A549 (cell line): ENCODE results near the gene ANKFY1. TPM values are rescaled to one million over a fixed set of nuclear protein-coding genes. Genes with fewer than 3 reads are reported as not detected.

ENCODE experiments used
- ATAC-seq, 2 experiments: fragments of 200-7000 bp in 1 of 2; fragments of >200 bp in 1 of 2; cut with Nextera tagmentation in 1 of 2; cut with Tn5 transposase in 1 of 2; 3 replicates each; pipeline versions ENCODE4 v1.8.0 to v1.9.1; 2018 to 2020; ENCODE audit warnings: mild to moderate bottlenecking in 1 of 2, moderate library complexity in 1 of 2
- CTCF ChIA-PET: fragments of 300-600 bp; sonication (Branson Sonifier 250); formaldehyde crosslinking; extraction: SDS; loops from one replicate; lab custom pipeline; 2021; ENCODE audit warnings: antibody characterized with exemption, inconsistent platforms; lab: Yijun Ruan, JAX
- POLR2A ChIA-PET: fragments of 350-600 bp; formaldehyde crosslinking; extraction: SDS; loops from one replicate; lab custom pipeline; 2021; ENCODE audit warnings: antibody characterized with exemption, inconsistent platforms; lab: Yijun Ruan, JAX
- DNase-seq, 2 experiments: peaks; one replicate each; pipeline versions ENCODE4 v3.0.0 to v3.0.0-alpha.2; 2011 to 2016; ENCODE audit warnings: low read depth in 1 of 2, low spot score in 1 of 2
- FAIRE-seq: peaks from 2 replicates; lab custom pipeline; 2011; peaks lifted over from hg19 to GRCh38; lab: Jason Lieb, UNC
- H3K27ac ChIP-seq, 2 experiments: fragments of >200 bp; sonication (Bioruptor Twin); formaldehyde crosslinking; 3 replicates each; pipeline ENCODE4 v1.5.1; 2016 to 2017
- H3K4me1 ChIP-seq: fragments of >200 bp; sonication (Bioruptor Twin); formaldehyde crosslinking; 3 replicates; pipeline ENCODE4 v1.6.1; 2016
- H3K4me2 ChIP-seq: fragments of >200 bp; sonication (Bioruptor Twin); formaldehyde crosslinking; 3 replicates; pipeline ENCODE4 v1.6.1; 2016
- H3K4me3 ChIP-seq: fragments of >200 bp; sonication (Bioruptor Twin); formaldehyde crosslinking; 3 replicates; pipeline ENCODE4 v1.5.1; 2016
- H3K9me3 ChIP-seq: fragments of >200 bp; sonication (Bioruptor Twin); formaldehyde crosslinking; 3 replicates; pipeline ENCODE4 v1.6.1; 2016
- CBX2 ChIP-seq: fragments of 200-600 bp; sonication (generic); IDR thresholded peaks from 2 replicates; pipeline ENCODE4 v1.6.1; 2016; ENCODE audit warnings: low read depth, mild to moderate bottlenecking, borderline replicate concordance
- CBX8 ChIP-seq: fragments of 200-600 bp; sonication (generic); IDR thresholded peaks from 2 replicates; pipeline ENCODE4 v1.6.1; 2016
- CEBPB ChIP-seq, 2 experiments: fragments of >200 bp in 1 of 2; sonication (Bioruptor Twin) in 1 of 2; formaldehyde crosslinking in 1 of 2; IDR thresholded peaks; 2 replicates each; pipeline ENCODE4 v1.6.1; 2012 to 2016
- CHD2 ChIP-seq: fragments of 150-350 bp; IDR thresholded peaks from 2 replicates; pipeline ENCODE4 v1.6.1; 2014; ENCODE audit warnings: low read length; ENCODE audit not compliant: partially characterized antibody
- CHD4 ChIP-seq: fragments of 200-600 bp; sonication (generic); IDR thresholded peaks from 2 replicates; pipeline ENCODE4 v1.6.1; 2016; ENCODE audit warnings: antibody characterized with exemption, mild to moderate bottlenecking, borderline replicate concordance
- FOSB ChIP-seq: fragments of 250-450 bp; sonication (Bioruptor Pico); IDR thresholded peaks from 2 replicates; pipeline ENCODE4 v1.5.0; 2020; ENCODE audit warnings: mild to moderate bottlenecking, moderate library complexity
- FOSL2 ChIP-seq, 2 experiments: fragments of 450-650 bp in 1 of 2; fragments of >200 bp in 1 of 2; sonication (Bioruptor Twin) in 1 of 2; formaldehyde crosslinking; IDR thresholded peaks; 2 replicates each; pipeline versions ENCODE4 v1.5.0 to v1.6.1; 2016 to 2020; ENCODE audit warnings: mild to moderate bottlenecking in 1 of 2, moderate library complexity in 1 of 2
- FOXS1 ChIP-seq: fragments of 250-450 bp; sonication (Bioruptor Pico); IDR thresholded peaks from 2 replicates; pipeline ENCODE4 v1.5.0; 2020; ENCODE audit warnings: mild to moderate bottlenecking, moderate library complexity
- GATA3 ChIP-seq: IDR thresholded peaks from 2 replicates; pipeline ENCODE4 v1.6.1; 2012; ENCODE audit warnings: borderline replicate concordance
- HDAC2 ChIP-seq: fragments of 200-600 bp; sonication (generic); IDR thresholded peaks from 2 replicates; pipeline ENCODE4 v1.6.1; 2016
- HEYL ChIP-seq: fragments of 250-450 bp; sonication (Bioruptor Pico); IDR thresholded peaks from 2 replicates; pipeline ENCODE4 v1.8.0; 2021; ENCODE audit warnings: mild to moderate bottlenecking, moderate library complexity
- HOXB13 ChIP-seq: fragments of 250-450 bp; sonication (Bioruptor Pico); IDR thresholded peaks from 2 replicates; pipeline ENCODE4 v1.5.0; 2020; ENCODE audit warnings: low read depth, mild to moderate bottlenecking, moderate library complexity
- JUN ChIP-seq, 2 experiments: fragments of >200 bp; sonication (Bioruptor Twin); formaldehyde crosslinking; IDR thresholded peaks; 2 replicates in 1 of 2; 3 replicates in 1 of 2; pipeline ENCODE4 v1.6.1; 2016 to 2017
- JUNB ChIP-seq: fragments of >200 bp; sonication (Bioruptor Twin); formaldehyde crosslinking; IDR thresholded peaks from 2 replicates; pipeline ENCODE4 v1.6.1; 2016
- MYC ChIP-seq: IDR thresholded peaks from 2 replicates; pipeline ENCODE4 v1.6.1; 2012; ENCODE audit warnings: mild to moderate bottlenecking, inconsistent platforms, low read length, improper control_type of control experiment, borderline replicate concordance
- POLR2A ChIP-seq: IDR thresholded peaks from 2 replicates; pipeline ENCODE4 v1.6.1; 2012; ENCODE audit warnings: mild to moderate bottlenecking, low read length
- RCOR1 ChIP-seq: fragments of 150-350 bp; IDR thresholded peaks from 2 replicates; pipeline ENCODE4 v1.6.1; 2014; ENCODE audit warnings: antibody characterized with exemption, low read length, low read depth
- SREBF2 ChIP-seq: fragments of 450-650 bp; IDR thresholded peaks from 2 replicates; pipeline ENCODE4 v1.6.1; 2014; ENCODE audit warnings: mild to moderate bottlenecking, moderate library complexity
- TFCP2L1 ChIP-seq: fragments of 250-450 bp; sonication (Bioruptor Pico); IDR thresholded peaks from 2 replicates; pipeline ENCODE4 v1.5.0; 2021; ENCODE audit warnings: mild to moderate bottlenecking
- TP53 ChIP-seq: fragments of 250-450 bp; sonication (Bioruptor Pico); IDR thresholded peaks from 2 replicates; pipeline ENCODE4 v1.5.0; 2021; ENCODE audit warnings: mild to moderate bottlenecking, moderate library complexity
- ZFP36 ChIP-seq: fragments of 450-650 bp; IDR thresholded peaks from 2 replicates; pipeline ENCODE4 v1.6.1; 2014; ENCODE audit warnings: borderline replicate concordance; ENCODE audit not compliant: partially characterized antibody
- WGBS: methylation state at CpG from one replicate; pipeline ENCODE4 v1.1.6; 2017; ENCODE audit errors: missing lambda C conversion rate; 5-methylcytosine and 5-hydroxymethylcytosine counted together
- polyA plus RNA-seq, 4 experiments: library from polyadenylated mRNA; depleted of rRNA in 3 of 4; stranded (reverse); fragments of >200 nt; fragmentation: RNase III in 1 of 4; extraction: RNeasy Plus Mini Kit Qiagen cat#74134 plus additional on column Dnase treatment in 1 of 4; gene quantifications; 2 replicates in 3 of 4; 3 replicates in 1 of 4; pipeline ENCODE4 v1.2.3, GENCODE V29; 2011 to 2017
- TF ChIP-seq, protein P1 (sequence below): fragments of 250-450 bp; sonication (Bioruptor Pico); IDR thresholded peaks from 2 replicates; pipeline ENCODE4 v1.5.0; 2021; ENCODE audit warnings: mild to moderate bottlenecking, moderate library complexity, borderline replicate concordance
- TF ChIP-seq, protein P2 (sequence below): IDR thresholded peaks from 2 replicates; pipeline ENCODE4 v1.6.1; 2012
- TF ChIP-seq, protein P3 (sequence below): fragments of 250-450 bp; sonication (Bioruptor Pico); IDR thresholded peaks from 2 replicates; pipeline ENCODE4 v1.5.0; 2020; ENCODE audit warnings: low read depth, mild to moderate bottlenecking, moderate library complexity
- TF ChIP-seq, protein P4 (sequence below): IDR thresholded peaks from 2 replicates; pipeline ENCODE4 v1.6.1; 2012; ENCODE audit warnings: low read depth, borderline replicate concordance
- TF ChIP-seq, protein P5 (sequence below): fragments of >200 bp; sonication (Bioruptor Twin); formaldehyde crosslinking; IDR thresholded peaks from 3 replicates; pipeline ENCODE4 v1.5.1; 2016
- TF ChIP-seq, protein P6 (sequence below): IDR thresholded peaks from 2 replicates; pipeline ENCODE4 v1.6.1; 2012

Gene ANKFY1
- polyA plus RNA-seq, 2 of the 4 experiments (the other 2 are of a cell fraction): 28.5 to 51.7 TPM

DNA sequence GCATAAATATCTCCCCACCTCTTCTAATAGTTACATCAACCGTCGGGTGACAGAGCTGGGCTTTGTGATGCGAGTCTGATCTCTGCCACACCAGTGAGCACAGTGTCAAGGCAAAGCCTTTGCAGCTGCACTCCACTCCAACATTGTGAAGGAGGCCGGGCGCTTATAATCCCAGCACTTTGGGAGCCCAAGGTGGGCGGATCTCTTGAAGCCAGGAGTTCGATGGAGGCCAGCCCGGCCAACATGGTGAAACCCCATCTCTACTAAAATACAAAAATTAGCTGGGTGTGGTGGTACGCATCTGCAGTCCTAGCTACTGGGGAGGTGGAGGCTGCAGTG lies 101.8 kb downstream of the ANKFY1 start:
- Histone ChIP-seq H3K4me2 (peak overlapping the region; percentile 71), H3K9me3 (no peaks in the 10 kb centered on the region), H3K4me3 (no peak overlapping the region), H3K27ac (peak overlapping the region; percentile 90), H3K4me1 (peaks cover 39% of the 10 kb centered on the region)
- TF ChIP-seq MYC (no peak), RCOR1 (no peak), CBX2 (no peak), TP53 (no peak), CBX8 (no peak), CHD2 (no peak), TFCP2L1 (CRISPR knock-in tag) (no peak), ZFP36 (no peak), FOSB (CRISPR knock-in tag) (no peak)
- TF ChIP-seq, protein P1, sequence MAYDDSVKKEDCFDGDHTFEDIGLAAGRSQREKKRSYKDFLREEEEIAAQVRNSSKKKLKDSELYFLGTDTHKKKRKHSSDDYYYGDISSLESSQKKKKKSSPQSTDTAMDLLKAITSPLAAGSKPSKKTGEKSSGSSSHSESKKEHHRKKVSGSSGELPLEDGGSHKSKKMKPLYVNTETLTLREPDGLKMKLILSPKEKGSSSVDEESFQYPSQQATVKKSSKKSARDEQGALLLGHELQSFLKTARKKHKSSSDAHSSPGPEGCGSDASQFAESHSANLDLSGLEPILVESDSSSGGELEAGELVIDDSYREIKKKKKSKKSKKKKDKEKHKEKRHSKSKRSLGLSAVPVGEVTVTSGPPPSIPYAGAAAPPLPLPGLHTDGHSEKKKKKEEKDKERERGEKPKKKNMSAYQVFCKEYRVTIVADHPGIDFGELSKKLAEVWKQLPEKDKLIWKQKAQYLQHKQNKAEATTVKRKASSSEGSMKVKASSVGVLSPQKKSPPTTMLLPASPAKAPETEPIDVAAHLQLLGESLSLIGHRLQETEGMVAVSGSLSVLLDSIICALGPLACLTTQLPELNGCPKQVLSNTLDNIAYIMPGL (CRISPR knock-in tag): no peak
- POLR2A ChIA-PET: interaction anchor here (4.7 kb wide), 1 partner anchor 18 kb away, joined by 54 read pairs; the partner anchor contains the start of genes CYB5D2 and ZZEF1
- WGBS: 94% methylated on average over 9 of the region's 9 CpGs
- peak in 1 of 2 experiments; percentile 14; a peak in 3 of 6 replicates for ATAC-seq
- DNase-seq: no peak
- no peak for FAIRE-seq
- CTCF ChIA-PET: interaction anchor here (0.8 to 7.3 kb wide), 8 partner anchors 9 to 54 kb away, joined by 3 to 45 read pairs (median 10); partner anchors contain the start of genes CYB5D2 and ZZEF1

DNA sequence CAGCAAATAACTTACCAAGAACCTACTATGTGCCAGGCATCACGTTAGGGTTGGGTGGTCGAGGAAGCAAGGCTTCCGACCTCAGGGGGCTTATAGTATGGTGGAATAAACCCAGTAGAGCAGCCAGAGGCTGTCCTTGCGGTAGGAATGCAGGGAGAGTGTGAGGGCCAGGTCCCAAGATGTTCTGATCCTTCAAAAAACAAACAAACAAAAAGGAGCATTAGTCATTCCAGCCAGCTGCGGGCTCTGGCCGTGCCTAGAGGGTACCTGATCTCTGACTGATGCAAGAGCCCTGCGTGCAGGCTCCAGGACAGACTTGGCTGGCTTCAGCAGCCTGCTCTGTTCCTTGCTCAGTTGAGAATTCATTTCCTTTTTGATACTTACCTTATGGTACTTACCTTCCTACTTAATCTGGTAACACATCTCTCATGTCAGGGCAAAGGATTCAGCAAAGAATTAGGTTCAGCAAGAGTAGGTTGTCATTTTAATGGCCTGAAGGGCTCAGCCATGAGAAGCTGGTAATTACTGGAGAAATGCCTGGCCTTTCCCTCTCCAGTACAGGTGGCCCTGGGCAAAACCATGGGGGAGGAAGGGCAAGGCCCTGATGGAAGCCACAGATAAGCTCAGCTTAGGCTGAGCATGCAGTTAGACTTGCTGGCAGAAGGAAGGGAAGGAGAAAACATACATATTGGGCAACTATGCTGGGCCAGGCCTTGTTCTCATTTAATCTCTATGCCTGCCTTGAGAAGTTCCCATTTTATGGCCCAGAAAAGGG lies 102.4 kb downstream of the ANKFY1 start:
- DNase-seq (peak; percentile 90 to 98), FAIRE-seq (peak; percentile 79), ATAC-seq (peak; percentile 89 to 94)
- ChIA-PET CTCF (interaction anchor here (0.8 to 7.3 kb wide), 13 partner anchors 9 to 248 kb away, joined by 3 to 45 read pairs (median 4); partner anchors contain the start of genes CYB5D2 and ZZEF1), POLR2A (interaction anchor here (1.0 to 4.7 kb wide), 2 partner anchors 18 to 23 kb away, joined by 3 to 54 read pairs; partner anchors contain the start of genes CYB5D2 and ZZEF1)
- Histone ChIP-seq H3K9me3 (no peaks in the 10 kb centered on the region), H3K4me3 (no peak overlapping the region), H3K4me2 (peak overlapping the region; percentile 71), H3K27ac (peak overlapping the region; percentile 90), H3K4me1 (peaks cover 39% of the 10 kb centered on the region)
- 11% methylated on average over 7 of the region's 7 CpGs for WGBS
- TF ChIP-seq, protein P2, sequence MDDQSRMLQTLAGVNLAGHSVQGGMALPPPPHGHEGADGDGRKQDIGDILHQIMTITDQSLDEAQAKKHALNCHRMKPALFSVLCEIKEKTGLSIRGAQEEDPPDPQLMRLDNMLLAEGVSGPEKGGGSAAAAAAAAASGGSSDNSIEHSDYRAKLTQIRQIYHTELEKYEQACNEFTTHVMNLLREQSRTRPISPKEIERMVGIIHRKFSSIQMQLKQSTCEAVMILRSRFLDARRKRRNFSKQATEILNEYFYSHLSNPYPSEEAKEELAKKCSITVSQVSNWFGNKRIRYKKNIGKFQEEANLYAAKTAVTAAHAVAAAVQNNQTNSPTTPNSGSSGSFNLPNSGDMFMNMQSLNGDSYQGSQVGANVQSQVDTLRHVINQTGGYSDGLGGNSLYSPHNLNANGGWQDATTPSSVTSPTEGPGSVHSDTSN: peak; percentile 60
- TF ChIP-seq, protein P3, sequence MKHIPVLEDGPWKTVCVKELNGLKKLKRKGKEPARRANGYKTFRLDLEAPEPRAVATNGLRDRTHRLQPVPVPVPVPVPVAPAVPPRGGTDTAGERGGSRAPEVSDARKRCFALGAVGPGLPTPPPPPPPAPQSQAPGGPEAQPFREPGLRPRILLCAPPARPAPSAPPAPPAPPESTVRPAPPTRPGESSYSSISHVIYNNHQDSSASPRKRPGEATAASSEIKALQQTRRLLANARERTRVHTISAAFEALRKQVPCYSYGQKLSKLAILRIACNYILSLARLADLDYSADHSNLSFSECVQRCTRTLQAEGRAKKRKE (CRISPR knock-in tag): 0 out of 2 replicates have a peak, but pooled peaks have one; percentile 18
- TF ChIP-seq CEBPB (IDR thresholded peaks at IDR 0.05) (peak in 1 of 2 experiments; percentile 88; a peak in 2 of 4 replicates), SREBF2 (no peak), GATA3 (peak; percentile 67), CBX2 (no peak), FOXS1 (CRISPR knock-in tag) (no peak), POLR2A (no peak), HOXB13 (CRISPR knock-in tag) (no peak), HDAC2 (no peak), JUN (IDR thresholded peaks at IDR 0.05) (peak in 1 of 2 experiments; percentile 61; a peak in 2 of 5 replicates), CHD4 (no peak), FOSB (CRISPR knock-in tag) (no peak), JUNB (peak; percentile 49; the same call in 1 of the 2 replicates), FOSL2 (IDR thresholded peaks at IDR 0.05) (peak; percentile 72), FOSL2 (CRISPR knock-in tag; IDR thresholded peaks at IDR 0.05) (peak; percentile 88), CBX8 (no peak), HEYL (no peak)
- TF ChIP-seq, protein P4, sequence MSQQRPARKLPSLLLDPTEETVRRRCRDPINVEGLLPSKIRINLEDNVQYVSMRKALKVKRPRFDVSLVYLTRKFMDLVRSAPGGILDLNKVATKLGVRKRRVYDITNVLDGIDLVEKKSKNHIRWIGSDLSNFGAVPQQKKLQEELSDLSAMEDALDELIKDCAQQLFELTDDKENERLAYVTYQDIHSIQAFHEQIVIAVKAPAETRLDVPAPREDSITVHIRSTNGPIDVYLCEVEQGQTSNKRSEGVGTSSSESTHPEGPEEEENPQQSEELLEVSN: no peak
- TF ChIP-seq, protein P5, sequence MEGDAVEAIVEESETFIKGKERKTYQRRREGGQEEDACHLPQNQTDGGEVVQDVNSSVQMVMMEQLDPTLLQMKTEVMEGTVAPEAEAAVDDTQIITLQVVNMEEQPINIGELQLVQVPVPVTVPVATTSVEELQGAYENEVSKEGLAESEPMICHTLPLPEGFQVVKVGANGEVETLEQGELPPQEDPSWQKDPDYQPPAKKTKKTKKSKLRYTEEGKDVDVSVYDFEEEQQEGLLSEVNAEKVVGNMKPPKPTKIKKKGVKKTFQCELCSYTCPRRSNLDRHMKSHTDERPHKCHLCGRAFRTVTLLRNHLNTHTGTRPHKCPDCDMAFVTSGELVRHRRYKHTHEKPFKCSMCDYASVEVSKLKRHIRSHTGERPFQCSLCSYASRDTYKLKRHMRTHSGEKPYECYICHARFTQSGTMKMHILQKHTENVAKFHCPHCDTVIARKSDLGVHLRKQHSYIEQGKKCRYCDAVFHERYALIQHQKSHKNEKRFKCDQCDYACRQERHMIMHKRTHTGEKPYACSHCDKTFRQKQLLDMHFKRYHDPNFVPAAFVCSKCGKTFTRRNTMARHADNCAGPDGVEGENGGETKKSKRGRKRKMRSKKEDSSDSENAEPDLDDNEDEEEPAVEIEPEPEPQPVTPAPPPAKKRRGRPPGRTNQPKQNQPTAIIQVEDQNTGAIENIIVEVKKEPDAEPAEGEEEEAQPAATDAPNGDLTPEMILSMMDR: no peak
- TF ChIP-seq, protein P6, sequence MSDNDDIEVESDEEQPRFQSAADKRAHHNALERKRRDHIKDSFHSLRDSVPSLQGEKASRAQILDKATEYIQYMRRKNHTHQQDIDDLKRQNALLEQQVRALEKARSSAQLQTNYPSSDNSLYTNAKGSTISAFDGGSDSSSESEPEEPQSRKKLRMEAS: peak; percentile 74
